Naive thymus-derived CD8-positive, alpha-beta T cell (primary cell): Measurements from ENCODE around the gene STING1. TPM values are rescaled to one million over a fixed set of nuclear protein-coding genes. Genes with fewer than 3 reads are reported as not detected.
"Not testable (repeated sequence)": the region's sequence is repeated elsewhere in the genome, so short reads cannot be mapped to it uniquely, and the experiment has no call there.

Experiments used
- ATAC-seq, 2 donors: fragments of 150-1000 bp; cut with Tn5 transposase in 1 of 2; sonication (Bioruptor Pico), chemical (Tn5 transposase) in 1 of 2; 1 replicate in 1 of 2; 2 replicates in 1 of 2; pipeline ENCODE4 v1.10.0; 2021; ENCODE audit warnings: mild to moderate bottlenecking in 2 of 2, moderate library complexity in 2 of 2
- POLR2A ChIA-PET: fragments of 350-600 bp; sonication (Branson Sonifier 250); formaldehyde crosslinking; loops from one replicate; lab custom pipeline; 2021; ENCODE audit warnings: antibody characterized with exemption; lab: Charles Lee
- DNase-seq, 10 donors: peaks; one replicate each; pipeline versions ENCODE4 v3.0.0 to v3.0.0-alpha.2; 2020 to 2022
- H3K27ac Mint-ChIP-seq, 10 donors: one replicate each; pipeline ENCODE4 v1.8.0; 2020 to 2022; ENCODE audit warnings: mild to moderate bottlenecking in 10 of 10, mixed read lengths in 10 of 10, moderate library complexity in 4 of 10, inconsistent platforms in 1 of 10
- H3K27me3 Mint-ChIP-seq, 5 donors: one replicate each; pipeline ENCODE4 v1.8.0; 2021 to 2022; ENCODE audit warnings: mixed read lengths in 5 of 5
- H3K36me3 Mint-ChIP-seq, 3 donors: one replicate each; pipeline ENCODE4 v1.8.0; 2020 to 2022; ENCODE audit warnings: mixed read lengths in 3 of 3, mild to moderate bottlenecking in 2 of 3, inconsistent platforms in 1 of 3
- H3K4me1 Mint-ChIP-seq, 4 donors: one replicate each; pipeline ENCODE4 v1.8.0; 2021 to 2022; ENCODE audit warnings: mixed read lengths in 4 of 4
- H3K4me3 Mint-ChIP-seq, 10 donors: one replicate each; pipeline ENCODE4 v1.8.0; 2020 to 2022; ENCODE audit warnings: mild to moderate bottlenecking in 10 of 10, mixed read lengths in 10 of 10, moderate library complexity in 6 of 10, inconsistent platforms in 1 of 10
- H3K9me3 Mint-ChIP-seq, 9 donors: one replicate each; pipeline ENCODE4 v1.8.0; 2020 to 2022; ENCODE audit warnings: mixed read lengths in 9 of 9, mild to moderate bottlenecking in 3 of 9, inconsistent platforms in 1 of 9, moderate library complexity in 1 of 9
- polyA plus RNA-seq, 3 donors: library from polyadenylated mRNA; unstranded; fragments of 300-500 nt; fragmentation: Illumina TruSeq; gene quantifications; one replicate each; pipeline ENCODE4 v1.2.3, GENCODE V29; 2021
- total RNA-seq, 8 experiments: library from RNA in 2 of 8; stranded (reverse) in 2 of 8; gene quantifications; one replicate each; pipeline ENCODE4 v1.2.3 and lab custom pipeline; 2021 to 2026

STING1 gene
- total and polyA plus RNA-seq, 5 experiments from 2014 or later, result 40.6 to 87.3 (median 65.3) TPM

DNA sequence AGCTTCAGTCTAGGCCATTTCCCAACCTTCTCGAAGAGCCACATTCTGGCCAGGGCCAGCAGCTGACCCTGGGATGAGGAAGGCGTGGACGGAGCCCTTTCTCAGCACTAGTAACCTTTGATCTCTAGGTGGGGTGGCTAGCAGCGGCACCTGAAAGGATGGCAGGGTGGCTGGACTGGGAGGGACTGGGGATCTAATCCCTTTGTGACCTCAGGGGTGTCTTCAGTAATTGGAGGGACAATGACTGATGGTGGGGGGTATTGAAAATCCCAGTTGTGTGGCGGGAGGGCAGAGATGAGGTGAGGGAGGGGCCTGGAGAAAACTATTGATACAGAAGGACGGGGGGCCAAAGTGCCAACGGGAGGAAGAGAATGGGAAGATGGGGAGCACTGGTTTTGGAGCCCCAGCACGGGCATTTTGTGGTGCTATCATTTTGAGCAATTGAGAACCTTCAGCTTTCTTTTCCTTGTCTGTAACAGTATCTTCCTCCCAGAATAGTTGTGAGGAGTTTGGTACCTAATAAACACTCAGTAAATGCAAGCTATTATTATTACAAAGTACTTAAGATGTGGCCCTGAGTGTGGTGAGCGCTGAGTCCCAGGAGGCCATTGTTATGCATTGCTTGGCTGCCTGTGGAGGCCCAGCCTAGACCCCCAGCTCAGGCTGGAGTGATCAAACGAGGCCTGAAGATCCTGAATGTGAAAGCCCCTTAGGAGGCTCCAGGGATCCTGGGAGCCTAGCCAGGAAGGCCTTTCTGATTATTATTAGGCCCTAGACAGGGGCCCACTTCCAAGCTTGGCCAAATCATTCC lies 41.3 kb upstream of the STING1 start:
- no peak for ATAC-seq
- Mint-ChIP-seq H3K27me3 (peaks cover 0 to 1% (median 0%) of the 10 kb centered on the region in 5 donors), H3K27ac (peak overlapping the region in 1 of 10 donors; percentile 5), H3K36me3 (no peaks in the 10 kb centered on the region), H3K4me3 (no peak overlapping the region), H3K9me3 (no peaks in the 10 kb centered on the region), H3K4me1 (peaks cover 1 to 14% (median 3%) of the 10 kb centered on the region in 4 donors)
- DNase-seq, result no peak
- POLR2A ChIA-PET, result no interaction called here

DNA sequence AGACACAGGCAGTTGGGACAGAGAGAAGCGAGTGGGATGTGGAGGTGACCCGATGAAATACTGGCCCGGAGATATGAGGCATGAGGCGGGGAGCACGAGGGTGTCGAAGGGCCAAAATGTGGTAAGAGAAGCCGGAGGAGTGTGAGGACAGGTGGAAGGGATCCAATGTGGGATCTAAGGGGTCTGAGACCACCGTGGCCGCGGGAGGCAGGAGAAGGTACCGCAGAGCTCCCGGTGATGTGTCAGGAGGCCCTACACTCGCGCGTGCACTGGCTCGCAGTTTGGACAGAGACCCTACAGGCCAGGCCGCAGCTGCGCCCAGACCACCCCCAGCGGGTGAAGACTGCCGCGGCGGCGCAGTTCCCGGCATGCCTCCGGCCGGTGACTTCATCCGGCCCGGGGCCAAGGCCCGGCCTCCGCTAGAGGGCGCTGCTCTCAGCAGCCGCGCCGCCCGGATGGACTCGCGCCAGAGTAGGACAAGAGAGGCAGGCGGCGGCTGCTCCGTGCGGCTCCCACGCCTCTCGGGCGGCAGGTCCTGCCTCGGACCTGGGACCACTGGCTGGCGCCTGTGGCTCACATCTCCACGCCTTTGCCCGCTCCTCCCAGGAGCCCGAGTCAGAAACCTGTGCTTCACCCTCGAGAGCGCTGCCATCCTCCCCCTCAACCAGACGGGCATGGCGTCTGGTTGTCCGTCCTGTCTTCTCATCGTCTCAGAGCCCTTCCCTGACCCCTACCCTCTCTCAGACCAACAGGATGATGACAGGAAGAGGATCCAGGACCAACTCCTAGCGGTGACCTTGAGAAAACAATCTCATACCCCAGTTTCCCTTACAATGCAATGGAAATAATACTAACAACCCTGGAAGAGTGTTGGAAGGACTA lies 35.4 kb upstream of the STING1 start:
- POLR2A ChIA-PET, result interaction anchor here (0.6 to 1.9 kb wide), 8 partner anchors 36 to 157 kb away, joined by 3 to 8 read pairs (median 4); partner anchors contain the start of genes STING1 and UBE2D2
- H3K27me3 Mint-ChIP-seq, result peaks cover 0 to 1% (median 0%) of the 10 kb centered on the region in 5 donors
- H3K4me1 Mint-ChIP-seq, result peaks cover 12 to 32% (median 23%) of the 10 kb centered on the region in 4 donors
- ATAC-seq (peak; percentile 94), DNase-seq (peak; percentile 73 to 93 (median 89))
- peak overlapping the region; percentile 85 to 96 (median 89) for H3K4me3 Mint-ChIP-seq
- no peaks in the 10 kb centered on the region for H3K36me3 Mint-ChIP-seq
- H3K27ac Mint-ChIP-seq, result peak overlapping the region; percentile 85 to 98 (median 95)
- H3K9me3 Mint-ChIP-seq, result no peaks in the 10 kb centered on the region

DNA sequence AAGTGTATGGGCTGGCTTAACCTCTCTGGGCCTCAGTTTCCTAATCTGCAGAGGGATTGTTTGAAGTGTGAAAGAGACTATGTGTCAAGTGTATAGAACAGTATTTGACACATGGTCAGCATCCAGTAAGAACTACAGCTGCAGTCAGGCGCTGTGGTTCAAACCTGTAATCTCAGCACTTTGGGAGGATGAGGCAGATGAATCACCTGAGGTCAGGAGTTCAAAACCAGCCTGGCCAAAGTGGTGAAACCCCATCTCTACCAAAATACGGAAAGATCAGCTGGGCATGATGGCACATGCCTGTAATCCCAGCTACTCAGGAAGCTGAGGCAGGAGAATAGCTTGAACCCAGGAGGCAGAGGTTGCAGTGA lies 31.9 kb upstream of the STING1 start:
- ATAC-seq (no peak), DNase-seq (no peak)
- Mint-ChIP-seq H3K4me1 (peaks cover 31 to 62% (median 51%) of the 10 kb centered on the region in 4 donors), H3K27ac (peak overlapping the region in 1 of 10 donors; percentile 76), H3K4me3 (no peak overlapping the region), H3K9me3 (no peaks in the 10 kb centered on the region), H3K36me3 (no peaks in the 10 kb centered on the region), H3K27me3 (peaks cover 0 to under 1% (median 0%) of the 10 kb centered on the region in 5 donors)
- POLR2A ChIA-PET, result interaction anchor here (0.6 to 5.0 kb wide), 3 partner anchors 63 to 111 kb away, joined by 4 to 50 read pairs (median 7); no protein-coding TSS in a partner anchor

DNA sequence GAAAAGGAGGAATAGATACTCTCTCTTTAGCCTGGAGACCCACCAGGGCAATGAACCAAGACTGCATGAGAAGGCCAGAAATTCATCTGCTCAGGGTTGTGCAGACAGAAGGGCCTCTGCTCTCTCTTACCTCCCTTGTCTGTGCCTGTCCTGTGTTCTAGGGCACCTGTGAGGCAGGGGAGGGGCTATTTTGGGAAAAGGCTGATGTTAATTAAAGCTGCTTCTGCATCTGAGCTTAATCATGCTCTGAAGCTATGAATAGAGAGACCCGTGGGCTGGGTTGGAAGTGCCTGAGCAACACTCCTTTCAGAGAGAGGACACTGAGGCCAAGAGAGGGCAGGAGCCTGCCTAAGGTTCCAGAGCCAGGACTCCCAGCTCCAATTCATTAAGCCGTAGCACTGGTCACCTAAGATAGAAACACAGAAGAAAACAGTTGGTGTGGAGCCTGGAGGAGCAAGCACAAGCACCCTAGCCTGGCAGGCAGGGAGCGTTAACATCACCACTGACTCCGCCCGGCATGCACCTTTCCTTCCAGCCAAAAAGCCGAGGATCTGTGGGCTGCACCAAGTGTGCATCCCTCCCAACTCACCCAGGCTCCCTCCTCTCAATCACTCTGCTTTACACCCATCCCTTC lies 31.4 kb upstream of the STING1 start:
- peak overlapping the region in 5 of 10 donors; percentile 0 to 81 (median 76) for H3K27ac Mint-ChIP-seq
- H3K9me3 Mint-ChIP-seq, result no peaks in the 10 kb centered on the region
- no peaks in the 10 kb centered on the region for H3K36me3 Mint-ChIP-seq
- peak overlapping the region in 1 of 10 donors; percentile 52 for H3K4me3 Mint-ChIP-seq
- H3K4me1 Mint-ChIP-seq, result peaks cover 31 to 60% (median 51%) of the 10 kb centered on the region in 4 donors
- ATAC-seq, result no peak
- no peaks in the 10 kb centered on the region for H3K27me3 Mint-ChIP-seq
- no peak for DNase-seq
- POLR2A ChIA-PET, result interaction anchor here (0.6 to 5.0 kb wide), 4 partner anchors 32 to 111 kb away, joined by 3 to 50 read pairs (median 12); partner anchors contain the start of genes SPATA24 and STING1

DNA sequence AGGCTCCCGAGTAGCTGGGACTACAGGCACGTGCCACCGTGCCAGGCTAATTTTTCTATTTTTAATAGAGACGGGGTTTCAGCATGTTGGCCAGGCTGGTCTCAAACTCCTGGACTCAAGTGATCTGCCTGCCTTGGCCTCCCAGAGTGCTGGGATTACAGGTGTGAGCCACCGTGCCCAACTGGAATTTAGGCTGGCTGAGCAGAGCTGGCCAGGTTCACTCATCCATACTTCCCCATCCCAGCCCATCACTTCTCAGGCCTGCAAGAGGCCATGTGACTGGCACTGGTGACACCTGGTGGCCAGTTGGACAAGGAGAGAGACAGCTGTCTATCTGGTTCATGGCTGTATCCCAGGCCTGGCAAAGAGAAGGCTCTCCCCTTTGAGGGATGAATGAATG lies 30.9 kb upstream of the STING1 start:
- DNase-seq (peak; percentile 62 to 91 (median 71)), ATAC-seq (peak; percentile 64 to 65)
- Mint-ChIP-seq H3K4me3 (peak overlapping the region in 1 of 10 donors; percentile 52), H3K27ac (peak overlapping the region in 6 of 10 donors; percentile 0 to 81 (median 63)), H3K4me1 (peaks cover 26 to 55% (median 46%) of the 10 kb centered on the region in 4 donors)
- H3K36me3 Mint-ChIP-seq, H3K27me3 Mint-ChIP-seq, H3K9me3 Mint-ChIP-seq: not testable (repeated sequence)
- POLR2A ChIA-PET, result interaction anchor here (1.1 to 5.0 kb wide), 4 partner anchors 32 to 109 kb away, joined by 3 to 50 read pairs (median 15); partner anchors contain the start of genes DNAJC18, SPATA24 and STING1

DNA sequence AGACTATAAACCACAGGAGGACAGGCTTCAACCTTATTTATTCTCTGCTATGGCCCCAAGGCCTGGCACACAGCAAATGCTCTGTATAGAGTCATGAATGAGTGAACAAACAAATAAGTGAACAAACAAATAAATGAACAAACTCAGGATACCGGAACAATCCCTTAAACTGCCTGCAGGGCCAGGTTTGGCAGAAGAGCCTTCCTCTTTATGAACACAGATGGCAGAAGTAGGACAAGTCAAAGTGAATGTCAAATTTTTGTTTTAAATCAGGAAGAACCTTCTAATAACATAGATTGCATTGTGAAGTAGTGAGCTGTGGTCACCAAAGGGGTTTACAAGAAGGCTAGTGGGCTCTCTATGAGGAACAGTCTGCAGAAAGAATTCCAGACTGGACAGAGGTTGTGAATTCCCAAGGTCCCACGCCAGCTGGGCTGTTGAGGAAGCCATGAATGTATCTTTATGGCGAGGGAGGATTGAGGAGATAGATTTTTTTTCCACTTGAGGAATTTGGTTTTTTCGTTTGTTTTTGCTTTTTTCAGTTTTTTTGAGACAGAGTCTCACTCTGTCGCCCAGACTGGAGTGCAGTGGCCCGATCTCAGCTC lies 30.3 kb upstream of the STING1 start:
- Mint-ChIP-seq H3K36me3 (no peaks in the 10 kb centered on the region), H3K9me3 (no peaks in the 10 kb centered on the region), H3K27me3 (no peaks in the 10 kb centered on the region), H3K4me1 (peaks cover 26 to 50% (median 41%) of the 10 kb centered on the region in 4 donors), H3K27ac (peak overlapping the region in 8 of 10 donors; percentile 25 to 89 (median 66)), H3K4me3 (peak overlapping the region in 3 of 10 donors; percentile 38 to 70 (median 70))
- DNase-seq (no peak), ATAC-seq (no peak)
- POLR2A ChIA-PET, result interaction anchor here (1.1 to 5.0 kb wide), 5 partner anchors 31 to 109 kb away, joined by 3 to 50 read pairs (median 11); partner anchors contain the start of genes DNAJC18, SPATA24 and STING1

DNA sequence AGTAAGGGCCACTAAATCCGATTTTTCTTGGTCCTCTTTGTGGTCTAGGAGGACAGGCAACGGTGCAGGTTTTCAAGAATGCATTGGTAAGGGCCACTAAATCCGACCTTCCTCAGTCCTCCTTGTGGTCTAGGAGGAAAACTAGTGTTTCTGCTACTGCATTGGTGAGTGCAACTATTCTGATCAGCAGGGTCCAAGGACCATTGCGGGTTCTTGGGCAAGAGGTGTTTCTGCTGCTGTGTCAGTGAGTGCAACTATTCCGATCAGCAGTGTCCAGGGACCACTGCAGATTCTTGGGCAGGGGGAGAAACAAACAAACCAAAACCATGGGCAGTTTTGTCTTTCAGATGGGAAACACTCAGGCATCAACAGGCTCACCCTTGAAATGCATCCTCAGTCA lies 22.2 kb upstream of the STING1 start:
- H3K27me3 Mint-ChIP-seq, H3K4me3 Mint-ChIP-seq, H3K36me3 Mint-ChIP-seq, DNase-seq, ATAC-seq, H3K27ac Mint-ChIP-seq, POLR2A ChIA-PET, H3K4me1 Mint-ChIP-seq, H3K9me3 Mint-ChIP-seq: not testable (repeated sequence)

DNA sequence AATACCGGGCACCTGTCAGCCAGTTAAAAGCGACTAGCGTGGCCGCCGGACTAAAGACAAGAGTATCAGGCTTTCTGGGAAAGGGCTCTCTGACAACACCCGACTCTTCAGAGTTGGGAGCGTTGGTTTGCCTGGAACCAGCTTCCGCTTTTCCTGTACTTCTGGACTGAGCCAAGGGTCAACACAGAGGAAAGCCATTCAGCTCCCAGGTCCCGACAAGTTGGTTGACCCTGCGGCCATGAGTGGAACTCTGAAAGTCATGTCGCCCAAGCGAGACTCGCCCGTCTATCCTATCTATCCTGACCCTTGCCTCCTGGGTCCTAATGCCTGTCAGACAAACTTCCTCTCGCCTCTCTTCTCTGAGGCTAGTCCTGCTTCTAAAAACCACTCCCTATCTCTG lies 21.3 kb upstream of the STING1 start:
- H3K27ac Mint-ChIP-seq, H3K36me3 Mint-ChIP-seq, DNase-seq, H3K4me3 Mint-ChIP-seq, H3K4me1 Mint-ChIP-seq, H3K27me3 Mint-ChIP-seq, H3K9me3 Mint-ChIP-seq, ATAC-seq, POLR2A ChIA-PET: not testable (repeated sequence)

DNA sequence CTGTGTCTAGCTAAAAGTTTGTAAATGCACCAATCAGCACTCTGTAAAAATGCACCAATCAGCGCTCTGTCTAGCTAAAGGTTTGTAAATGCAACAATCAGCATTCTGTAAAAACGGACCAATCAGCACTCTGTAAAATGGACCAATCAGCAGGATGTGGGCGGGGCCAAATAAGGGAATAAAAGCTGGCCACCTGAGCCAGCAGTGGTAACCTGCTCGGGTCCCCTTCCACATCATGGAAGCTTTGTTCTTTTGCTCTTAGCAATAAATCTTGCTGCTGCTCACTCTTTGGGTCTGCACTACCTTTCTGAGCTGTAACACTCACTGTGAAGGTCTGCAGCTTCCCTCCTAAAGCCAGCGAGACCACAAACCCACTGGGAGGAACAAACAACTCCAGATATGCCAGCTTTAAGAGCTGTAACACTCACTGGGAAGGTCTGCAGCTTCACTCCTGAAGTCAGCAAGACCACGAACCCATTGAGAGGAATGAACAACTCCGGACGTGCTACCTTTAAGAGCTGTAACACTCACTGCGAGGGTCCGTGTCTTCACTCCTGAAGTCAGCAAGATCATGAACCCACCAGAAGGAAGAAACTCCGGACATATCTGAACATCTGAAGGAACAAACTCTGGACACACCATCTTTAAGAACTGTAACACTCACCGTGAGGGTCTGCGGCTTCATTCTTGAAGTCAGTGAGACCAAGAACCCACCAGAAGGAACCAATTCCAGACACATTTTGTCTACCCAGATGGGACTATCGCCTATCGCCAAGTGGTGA lies 20.7 kb upstream of the STING1 start:
- DNase-seq, H3K9me3 Mint-ChIP-seq, H3K27ac Mint-ChIP-seq, POLR2A ChIA-PET, H3K36me3 Mint-ChIP-seq, H3K27me3 Mint-ChIP-seq, H3K4me3 Mint-ChIP-seq, ATAC-seq, H3K4me1 Mint-ChIP-seq: not testable (repeated sequence)

DNA sequence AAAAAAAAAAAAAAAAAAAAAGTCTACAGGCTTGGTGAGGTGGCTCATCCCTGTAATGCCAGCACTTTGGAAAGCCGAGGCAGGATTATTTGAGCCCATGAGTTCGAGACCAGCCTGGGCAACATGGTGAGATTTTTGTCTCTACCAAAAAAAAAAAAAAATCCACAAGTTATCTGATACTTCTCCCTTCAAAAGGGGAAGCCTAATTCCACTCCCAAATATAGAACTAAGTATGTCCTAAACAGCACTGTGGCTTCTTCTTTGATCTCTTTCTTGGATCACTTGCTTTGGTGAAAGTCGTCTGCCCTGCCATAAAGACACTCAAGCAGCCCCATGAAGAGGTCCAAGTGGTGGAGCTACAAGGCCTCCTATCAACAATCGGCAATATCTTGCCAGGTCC lies 18.8 kb upstream of the STING1 start:
- DNase-seq (no peak), ATAC-seq (no peak)
- Mint-ChIP-seq H3K27ac (no peak overlapping the region), H3K36me3 (no peaks in the 10 kb centered on the region), H3K27me3 (no peaks in the 10 kb centered on the region), H3K9me3 (no peaks in the 10 kb centered on the region), H3K4me3 (no peak overlapping the region), H3K4me1 (peaks cover 0 to 3% (median 0%) of the 10 kb centered on the region in 4 donors)
- POLR2A ChIA-PET, result interaction anchor here (1.1 kb wide), 1 partner anchor 19 kb away, joined by 4 read pairs; the partner anchor contains the start of gene STING1
